ENCODE results near the gene SGK1.

DNA sequence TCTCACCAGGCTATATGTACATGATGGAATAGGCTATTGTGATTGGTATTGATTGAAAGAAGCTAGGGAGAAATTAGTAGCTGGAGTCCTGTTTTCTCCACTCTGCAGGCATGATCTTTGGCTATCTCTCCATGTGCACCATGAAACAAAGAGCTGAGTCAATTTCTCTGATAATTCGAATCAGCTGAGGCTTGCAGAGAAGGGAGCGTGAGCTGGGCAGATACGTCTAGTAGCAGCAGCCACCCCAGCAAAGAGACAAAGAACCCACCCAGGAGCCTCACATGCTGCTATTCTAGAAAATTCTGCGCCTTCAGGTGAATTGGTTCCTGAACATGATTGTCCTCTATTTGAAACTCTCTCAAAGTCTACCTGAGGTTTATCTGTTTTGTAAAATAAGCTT lies 6.9 kb upstream of the SGK1 start:
- TF ChIP-seq, protein P1, sequence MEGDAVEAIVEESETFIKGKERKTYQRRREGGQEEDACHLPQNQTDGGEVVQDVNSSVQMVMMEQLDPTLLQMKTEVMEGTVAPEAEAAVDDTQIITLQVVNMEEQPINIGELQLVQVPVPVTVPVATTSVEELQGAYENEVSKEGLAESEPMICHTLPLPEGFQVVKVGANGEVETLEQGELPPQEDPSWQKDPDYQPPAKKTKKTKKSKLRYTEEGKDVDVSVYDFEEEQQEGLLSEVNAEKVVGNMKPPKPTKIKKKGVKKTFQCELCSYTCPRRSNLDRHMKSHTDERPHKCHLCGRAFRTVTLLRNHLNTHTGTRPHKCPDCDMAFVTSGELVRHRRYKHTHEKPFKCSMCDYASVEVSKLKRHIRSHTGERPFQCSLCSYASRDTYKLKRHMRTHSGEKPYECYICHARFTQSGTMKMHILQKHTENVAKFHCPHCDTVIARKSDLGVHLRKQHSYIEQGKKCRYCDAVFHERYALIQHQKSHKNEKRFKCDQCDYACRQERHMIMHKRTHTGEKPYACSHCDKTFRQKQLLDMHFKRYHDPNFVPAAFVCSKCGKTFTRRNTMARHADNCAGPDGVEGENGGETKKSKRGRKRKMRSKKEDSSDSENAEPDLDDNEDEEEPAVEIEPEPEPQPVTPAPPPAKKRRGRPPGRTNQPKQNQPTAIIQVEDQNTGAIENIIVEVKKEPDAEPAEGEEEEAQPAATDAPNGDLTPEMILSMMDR (IDR thresholded peaks at IDR 0.05 in 8 of 11, conservative IDR thresholded peaks at IDR 0.05 in 3 of 11): no peak
- TF ChIP-seq POLR2A (IDR thresholded peaks at IDR 0.05) (no peak), POLR2AphosphoS5 (IDR thresholded peaks at IDR 0.05) (no peak)
